Natural killer cell (primary cell): ENCODE measurements around the gene ADAMTSL1. TPM values are rescaled to one million over a fixed set of nuclear protein-coding genes. Genes with fewer than 3 reads are reported as not detected.

Experiments used
- ATAC-seq, 3 donors: fragments of 150-1000 bp in 2 of 3; fragments of 200-7000 bp in 1 of 3; cut with Tn5 transposase; 1 replicate in 1 of 3; 2 replicates in 2 of 3; pipeline ENCODE4 v1.10.0; 2021; ENCODE audit warnings: mild to moderate bottlenecking in 2 of 3, moderate library complexity in 2 of 3
- DNase-seq, 2 donors: peaks; one replicate each; pipeline versions ENCODE4 v3.0.0 to v3.0.0-alpha.2; 2013 to 2021; ENCODE audit warnings: mixed read lengths in 1 of 2
- H3K27ac ChIP-seq: one replicate; pipeline ENCODE4 v1.5.1; 2013; ENCODE audit warnings: mild to moderate bottlenecking, low read length
- H3K27me3 ChIP-seq: one replicate; pipeline ENCODE4 v1.6.1; 2013; ENCODE audit warnings: low read length; ENCODE audit not compliant: control insufficient read depth, insufficient read depth
- H3K36me3 ChIP-seq: one replicate; pipeline ENCODE4 v1.6.1; 2013; ENCODE audit warnings: low read length; ENCODE audit not compliant: control insufficient read depth, insufficient read depth
- H3K4me1 ChIP-seq: one replicate; pipeline ENCODE4 v1.6.1; 2013; ENCODE audit warnings: low read length; ENCODE audit not compliant: control insufficient read depth, insufficient read depth
- H3K4me3 ChIP-seq: one replicate; pipeline ENCODE4 v1.5.1; 2013; ENCODE audit warnings: low read length
- H3K9me3 ChIP-seq: one replicate; pipeline ENCODE4 v1.6.1; 2013; ENCODE audit warnings: low read length; ENCODE audit not compliant: control insufficient read depth, insufficient read depth
- H3K27ac Mint-ChIP-seq, 2 donors: one replicate each; pipeline ENCODE4 v1.8.0; 2022; ENCODE audit warnings: mild to moderate bottlenecking in 2 of 2, mixed read lengths in 2 of 2, moderate library complexity in 1 of 2
- H3K27me3 Mint-ChIP-seq, 2 donors: one replicate each; pipeline ENCODE4 v1.8.0; 2022; ENCODE audit warnings: low read depth in 2 of 2, mixed read lengths in 2 of 2
- H3K36me3 Mint-ChIP-seq: one replicate; pipeline ENCODE4 v1.8.0; 2022; ENCODE audit warnings: mixed read lengths
- H3K4me1 Mint-ChIP-seq, 2 donors: one replicate each; pipeline ENCODE4 v1.8.0; 2022; ENCODE audit warnings: mixed read lengths in 2 of 2
- H3K4me3 Mint-ChIP-seq: one replicate; pipeline ENCODE4 v1.8.0; 2022; ENCODE audit warnings: mild to moderate bottlenecking, moderate library complexity, mixed read lengths
- H3K9me3 Mint-ChIP-seq, 2 donors: one replicate each; pipeline ENCODE4 v1.8.0; 2022; ENCODE audit warnings: mixed read lengths in 2 of 2
- CTCF ChIP-seq: fragments of 200-600 bp; IDR thresholded peaks from one replicate; pipeline ENCODE4 v1.8.0; 2022; ENCODE audit warnings: antibody characterized with exemption
- WGBS: methylation state at CpG from one replicate; pipeline ENCODE4 v1.1.7; 2013; ENCODE audit warnings: missing lambda C conversion rate; ENCODE audit not compliant: insufficient coverage; 5-methylcytosine and 5-hydroxymethylcytosine counted together
- intact Hi-C: fragments of 100-400 bp; cut with micrococcal nuclease; formaldehyde crosslinking; loops from one replicate; pipeline ENCODE4 v1.14.2; 2022
- total RNA-seq, 4 donors: library from RNA; stranded (reverse); fragments of 120-200 nt in 1 of 4; gene quantifications; one replicate each; pipeline versions ENCODE4 v1.2.3 to v1.2.4, GENCODE V29; 2013 to 2022

Gene ADAMTSL1
- total RNA-seq, 3 donors from 2014 or later (not counting 1 experiment from before 2014, with no cell fraction given): not detected

DNA sequence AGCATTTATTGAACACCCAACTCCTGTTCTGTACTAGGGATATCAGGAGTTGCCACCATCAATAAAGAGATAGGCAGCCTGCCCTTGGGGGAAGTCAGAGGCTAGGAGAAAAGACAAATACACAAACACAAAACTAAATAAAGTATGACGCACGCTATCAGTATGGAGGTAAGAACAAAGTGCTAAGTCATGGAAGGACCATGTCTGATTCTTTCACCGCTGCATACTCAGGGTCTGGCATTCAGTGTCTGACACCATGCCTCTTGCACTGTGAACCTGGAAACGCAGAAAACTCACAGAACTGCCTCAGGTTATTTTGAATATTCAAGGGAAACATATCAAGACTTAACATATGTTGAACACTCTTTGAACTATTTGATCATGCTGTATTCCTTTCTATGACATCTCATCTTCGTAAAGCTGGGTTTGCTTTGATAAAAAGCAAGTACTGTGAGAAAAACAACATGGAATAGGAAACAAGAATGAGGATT is 65.3 kb downstream of the ADAMTSL1 start:
- Histone ChIP-seq H3K4me3 (no peak overlapping the region), H3K36me3 (no peaks in the 10 kb centered on the region), H3K9me3 (peaks cover 12% of the 10 kb centered on the region), H3K27me3 (no peaks in the 10 kb centered on the region), H3K4me1 (no peaks in the 10 kb centered on the region), H3K27ac (no peak overlapping the region)
- no peak overlapping the region for H3K4me3 Mint-ChIP-seq
- peaks cover 11% of the 10 kb centered on the region for H3K36me3 Mint-ChIP-seq
- WGBS: 87% methylated on average over 4 of the region's 5 CpGs
- H3K4me1 Mint-ChIP-seq: no peaks in the 10 kb centered on the region
- peaks cover 14 to 19% of the 10 kb centered on the region in 2 donors for H3K9me3 Mint-ChIP-seq
- no peak for DNase-seq
- no peaks in the 10 kb centered on the region for H3K27me3 Mint-ChIP-seq
- no peak overlapping the region for H3K27ac Mint-ChIP-seq
- TF ChIP-seq CTCF: no peak
- ATAC-seq: no peak
- intact Hi-C loops: no loop called here

DNA sequence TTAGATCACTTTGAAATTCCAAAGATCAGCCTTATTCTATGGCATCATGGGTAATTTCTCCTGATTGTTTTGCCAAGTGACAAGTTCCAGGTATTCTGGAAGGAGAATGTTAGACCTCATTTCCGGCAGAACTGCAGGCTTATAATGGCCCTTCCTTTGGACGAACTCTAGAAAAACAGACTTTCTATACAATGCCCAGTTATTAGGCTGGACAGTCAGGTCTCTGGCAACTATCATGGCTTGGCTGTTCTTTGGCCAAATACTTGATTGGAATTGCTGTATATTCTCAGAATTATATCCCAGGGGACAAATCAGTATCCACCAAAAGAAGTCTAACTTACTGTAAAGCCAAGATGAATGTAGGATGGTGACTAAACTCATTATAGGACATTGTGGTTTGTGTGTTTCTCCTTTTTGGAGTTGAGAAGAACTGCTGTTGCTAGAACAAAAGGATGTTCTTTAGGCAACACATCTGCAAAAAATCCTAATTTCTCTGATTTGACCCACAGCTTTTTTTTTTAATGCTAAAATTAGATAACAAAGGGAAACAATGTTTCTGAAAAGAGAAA is 69.0 kb downstream of the ADAMTSL1 start:
- no peak for ATAC-seq
- no peak for TF ChIP-seq CTCF
- no peak for DNase-seq
- no peaks in the 10 kb centered on the region for H3K4me1 ChIP-seq
- Mint-ChIP-seq H3K27ac (no peak overlapping the region), H3K27me3 (no peaks in the 10 kb centered on the region), H3K9me3 (peaks cover 3 to 8% of the 10 kb centered on the region in 2 donors), H3K36me3 (no peaks in the 10 kb centered on the region), H3K4me1 (no peaks in the 10 kb centered on the region), H3K4me3 (no peak overlapping the region)
- WGBS: 97% methylated on average over 2 of the region's 2 CpGs
- H3K4me3 ChIP-seq: no peak overlapping the region
- no peak overlapping the region for H3K27ac ChIP-seq
- H3K36me3 ChIP-seq: no peaks in the 10 kb centered on the region
- intact Hi-C loops: no loop called here
- no peaks in the 10 kb centered on the region for H3K9me3 ChIP-seq
- no peaks in the 10 kb centered on the region for H3K27me3 ChIP-seq

- Histone ChIP-seq H3K4me3 (no peak overlapping the region), H3K27ac (no peak overlapping the region), H3K27me3 (no peaks in the 10 kb centered on the region), H3K4me1 (no peaks in the 10 kb centered on the region), H3K9me3 (no peaks in the 10 kb centered on the region), H3K36me3 (no peaks in the 10 kb centered on the region)
- intact Hi-C loops: no loop called here
- Mint-ChIP-seq H3K4me1 (no peaks in the 10 kb centered on the region), H3K27me3 (no peaks in the 10 kb centered on the region), H3K27ac (no peak overlapping the region), H3K9me3 (peaks cover 2 to 3% of the 10 kb centered on the region in 2 donors), H3K4me3 (no peak overlapping the region), H3K36me3 (no peaks in the 10 kb centered on the region)
- ATAC-seq (no peak), DNase-seq (no peak)
- 85% methylated on average over 3 of the region's 5 CpGs for WGBS
- no peak for TF ChIP-seq CTCF
Observed at GRCh38 chr9:18543406-18544192, 69.6 kb downstream of the ADAMTSL1 start.
